Sigmoid colon (tissue), 4 donors: ENCODE measurements around the gene UBE2E1.

Experiments used
- POLR2A ChIP-seq, 2 donors: fragments of 450-650 bp; IDR thresholded peaks; one replicate each; pipeline ENCODE4 v1.6.1; 2016; ENCODE audit warnings: antibody characterized with exemption in 2 of 2, mild to moderate bottlenecking in 2 of 2, moderate library complexity in 2 of 2
- POLR2AphosphoS5 ChIP-seq, 4 donors: sonication (generic); formaldehyde crosslinking; IDR thresholded peaks; one replicate each; pipeline ENCODE4 v1.6.1; 2017; ENCODE audit warnings: antibody characterized with exemption in 4 of 4
- TF ChIP-seq, protein P1 (sequence below), 4 experiments: fragments of 450-650 bp in 3 of 4; fragments of 200-600 bp in 1 of 4; IDR thresholded peaks; one replicate each; pipeline ENCODE4 v1.5.1; 2016 to 2019; ENCODE audit warnings: antibody characterized with exemption in 4 of 4, mild to moderate bottlenecking in 3 of 4, moderate library complexity in 2 of 4

DNA sequence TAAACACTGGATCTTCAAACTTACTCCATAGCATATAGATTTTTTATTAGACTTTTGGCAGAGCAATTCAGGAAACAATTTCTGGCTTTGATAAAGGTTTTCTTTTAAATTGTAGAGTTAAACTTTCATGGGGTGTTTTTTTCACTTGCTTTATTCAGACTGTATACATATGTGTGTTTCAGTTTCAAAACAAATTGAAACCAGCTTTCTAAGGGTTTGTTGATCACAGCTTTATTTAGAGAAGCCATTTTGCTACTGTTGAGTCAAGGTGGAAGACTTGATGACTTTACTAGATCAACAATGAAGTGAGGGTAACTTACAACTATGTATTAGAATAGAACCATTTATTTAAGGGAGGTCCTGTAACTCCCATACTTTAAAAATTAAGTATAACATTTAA is 6.2 kb downstream of the UBE2E1 start:
- TF ChIP-seq, protein P1, sequence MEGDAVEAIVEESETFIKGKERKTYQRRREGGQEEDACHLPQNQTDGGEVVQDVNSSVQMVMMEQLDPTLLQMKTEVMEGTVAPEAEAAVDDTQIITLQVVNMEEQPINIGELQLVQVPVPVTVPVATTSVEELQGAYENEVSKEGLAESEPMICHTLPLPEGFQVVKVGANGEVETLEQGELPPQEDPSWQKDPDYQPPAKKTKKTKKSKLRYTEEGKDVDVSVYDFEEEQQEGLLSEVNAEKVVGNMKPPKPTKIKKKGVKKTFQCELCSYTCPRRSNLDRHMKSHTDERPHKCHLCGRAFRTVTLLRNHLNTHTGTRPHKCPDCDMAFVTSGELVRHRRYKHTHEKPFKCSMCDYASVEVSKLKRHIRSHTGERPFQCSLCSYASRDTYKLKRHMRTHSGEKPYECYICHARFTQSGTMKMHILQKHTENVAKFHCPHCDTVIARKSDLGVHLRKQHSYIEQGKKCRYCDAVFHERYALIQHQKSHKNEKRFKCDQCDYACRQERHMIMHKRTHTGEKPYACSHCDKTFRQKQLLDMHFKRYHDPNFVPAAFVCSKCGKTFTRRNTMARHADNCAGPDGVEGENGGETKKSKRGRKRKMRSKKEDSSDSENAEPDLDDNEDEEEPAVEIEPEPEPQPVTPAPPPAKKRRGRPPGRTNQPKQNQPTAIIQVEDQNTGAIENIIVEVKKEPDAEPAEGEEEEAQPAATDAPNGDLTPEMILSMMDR (IDR thresholded peaks at IDR 0.05), result no peak
- TF ChIP-seq POLR2AphosphoS5 (IDR thresholded peaks at IDR 0.05) (no peak), POLR2A (IDR thresholded peaks at IDR 0.05) (no peak)
